ENCODE results near the gene PRODH. TPM values are rescaled to one million over a fixed set of nuclear protein-coding genes. Genes with fewer than 3 reads are reported as not detected.
"Not testable (repeated sequence)": the region's sequence is repeated elsewhere in the genome, so short reads cannot be mapped to it uniquely, and the experiment has no call there.

PRODH gene
- polyA plus RNA-seq, 1 donor: 12.3 TPM

GRCh38 chr22:18968011-18968749 is 32.1 kb upstream of the PRODH start:
- DNase-seq (ENCODE audit: low read depth): no peak

GRCh38 chr22:18967391-18968010 is 31.4 kb upstream of the PRODH start:
- DNase-seq (ENCODE audit: low read depth): not testable (repeated sequence)

GRCh38 chr22:18966748-18967147 is 30.7 kb upstream of the PRODH start:
- no peak for DNase-seq (ENCODE audit: low read depth)

GRCh38 chr22:18965526-18966421 is 29.7 kb upstream of the PRODH start:
- no peak for DNase-seq (ENCODE audit: low read depth)

GRCh38 chr22:18964501-18965265 is 28.6 kb upstream of the PRODH start:
- not testable (repeated sequence) for DNase-seq (ENCODE audit: low read depth)

GRCh38 chr22:18964051-18964450 is 28.0 kb upstream of the PRODH start:
- DNase-seq (ENCODE audit: low read depth): not testable (repeated sequence)

- no peak for DNase-seq (ENCODE audit: low read depth)
Measured at GRCh38 chr22:18962308-18962635, 26.2 kb upstream of the PRODH start.

GRCh38 chr22:18961632-18962307 is 25.7 kb upstream of the PRODH start:
- DNase-seq (ENCODE audit: low read depth): not testable (repeated sequence)

- DNase-seq (ENCODE audit: low read depth): not testable (repeated sequence)
Measured at GRCh38 chr22:18961201-18961600, 25.1 kb upstream of the PRODH start.

- DNase-seq (ENCODE audit: low read depth): not testable (repeated sequence)
Measured at GRCh38 chr22:18960166-18960820, 24.2 kb upstream of the PRODH start.

GRCh38 chr22:18959741-18960140 is 23.6 kb upstream of the PRODH start:
- not testable (repeated sequence) for DNase-seq (ENCODE audit: low read depth)

GRCh38 chr22:18959266-18959665 is 23.2 kb upstream of the PRODH start:
- DNase-seq (ENCODE audit: low read depth): not testable (repeated sequence)

GRCh38 chr22:18958738-18959137 is 22.6 kb upstream of the PRODH start:
- DNase-seq (ENCODE audit: low read depth): not testable (repeated sequence)

GRCh38 chr22:18958321-18958705 is 22.2 kb upstream of the PRODH start:
- not testable (repeated sequence) for DNase-seq (ENCODE audit: low read depth)

- not testable (repeated sequence) for DNase-seq (ENCODE audit: low read depth)
Measured at GRCh38 chr22:18957621-18958320, 21.7 kb upstream of the PRODH start.

GRCh38 chr22:18956956-18957355 is 20.9 kb upstream of the PRODH start:
- not testable (repeated sequence) for DNase-seq (ENCODE audit: low read depth)

GRCh38 chr22:18956121-18956895 is 20.2 kb upstream of the PRODH start:
- not testable (repeated sequence) for DNase-seq (ENCODE audit: low read depth)

- DNase-seq (ENCODE audit: low read depth): no peak
Measured at GRCh38 chr22:18955696-18956095, 19.6 kb upstream of the PRODH start.

GRCh38 chr22:18954990-18955571 is 19.0 kb upstream of the PRODH start:
- DNase-seq (ENCODE audit: low read depth): no peak
